ENCODE results near the gene NCLN.
"Not testable (repeated sequence)": the region's sequence is repeated elsewhere in the genome, so short reads cannot be mapped to it uniquely, and the experiment has no call there.

Gene NCLN

GRCh38 chr19:3186160-3186688, 494 bp downstream of the NCLN start:
- no peak for DNase-seq

GRCh38 chr19:3186891-3187661, 1.3 kb downstream of the NCLN start:
- DNase-seq: no peak

- DNase-seq: no peak
Measured at GRCh38 chr19:3187662-3188511, 2.2 kb downstream of the NCLN start.

GRCh38 chr19:3188627-3189596, 3.2 kb downstream of the NCLN start:
- DNase-seq: no peak

- DNase-seq: no peak
Measured at GRCh38 chr19:3189702-3190469, 4.2 kb downstream of the NCLN start.

GRCh38 chr19:3190470-3190770, 4.7 kb downstream of the NCLN start:
- DNase-seq: no peak

- no peak for DNase-seq
Measured at GRCh38 chr19:3190921-3191805, 5.4 kb downstream of the NCLN start.

- not testable (repeated sequence) for DNase-seq
Measured at GRCh38 chr19:3191806-3192104, 6.0 kb downstream of the NCLN start.

GRCh38 chr19:3192228-3192635, 6.5 kb downstream of the NCLN start:
- DNase-seq: no peak

GRCh38 chr19:3192684-3193083, 7.0 kb downstream of the NCLN start:
- no peak for DNase-seq

- no peak for DNase-seq
Measured at GRCh38 chr19:3193256-3194105, 7.8 kb downstream of the NCLN start.

- no peak for DNase-seq
Measured at GRCh38 chr19:3194106-3195087, 8.7 kb downstream of the NCLN start.

GRCh38 chr19:3196064-3196932, 10.6 kb downstream of the NCLN start:
- no peak for DNase-seq

GRCh38 chr19:3196933-3197205, 11.1 kb downstream of the NCLN start:
- DNase-seq: no peak

GRCh38 chr19:3198901-3199700, 13.4 kb downstream of the NCLN start:
- no peak for DNase-seq

- DNase-seq: no peak
Measured at GRCh38 chr19:3201072-3201700, 15.5 kb downstream of the NCLN start.

- DNase-seq: no peak
Measured at GRCh38 chr19:3201911-3202310, 16.2 kb downstream of the NCLN start.
